BLaER1 (cell line): ENCODE results near the gene LRRC2.

Experiments used
- H3K27ac ChIP-seq: shearing (Covaris generic); formaldehyde crosslinking; 2 replicates; pipeline ENCODE4 v1.8.1; 2022
- H3K27me3 ChIP-seq: shearing (Covaris generic); formaldehyde crosslinking; 2 replicates; pipeline ENCODE4 v1.8.1; 2022
- H3K36me3 ChIP-seq: shearing (Covaris generic); formaldehyde crosslinking; 2 replicates; pipeline ENCODE4 v1.8.1; 2022
- H3K4me1 ChIP-seq: shearing (Covaris generic); formaldehyde crosslinking; 2 replicates; pipeline ENCODE4 v1.8.1; 2022
- H3K4me2 ChIP-seq: shearing (Covaris generic); formaldehyde crosslinking; 2 replicates; pipeline ENCODE4 v1.8.1; 2022
- H3K4me3 ChIP-seq: shearing (Covaris generic); formaldehyde crosslinking; 2 replicates; pipeline ENCODE4 v1.8.1; 2022
- H3K9ac ChIP-seq: shearing (Covaris generic); formaldehyde crosslinking; 2 replicates; pipeline ENCODE4 v1.8.1; 2022
- H3K9me3 ChIP-seq: shearing (Covaris generic); formaldehyde crosslinking; 2 replicates; pipeline ENCODE4 v1.8.1; 2022
- H4K20me1 ChIP-seq: shearing (Covaris generic); formaldehyde crosslinking; 2 replicates; pipeline ENCODE4 v1.8.1; 2022
- Cebpa-rat ChIP-seq: shearing (Covaris generic); IDR thresholded peaks from 2 replicates; pipeline ENCODE4 v1.8.1; 2022

The LRRC2 gene

GRCh38 chr3:46472736-46473135, 93.4 kb downstream of the LRRC2 start:
- Histone ChIP-seq H3K4me3 (no peak overlapping the region), H3K9me3 (peaks cover 4% of the 10 kb centered on the region; the same call in 1 of the 2 replicates), H3K9ac (no peak overlapping the region), H3K27ac (no peak overlapping the region), H3K4me2 (no peak overlapping the region), H3K4me1 (no peaks in the 10 kb centered on the region), H3K27me3 (no peaks in the 10 kb centered on the region), H3K36me3 (no peaks in the 10 kb centered on the region), H4K20me1 (no peaks in the 10 kb centered on the region)
- TF ChIP-seq Cebpa-rat = no peak

- H3K9ac ChIP-seq = no peak overlapping the region
- no peaks in the 10 kb centered on the region for H3K36me3 ChIP-seq
- H4K20me1 ChIP-seq = no peaks in the 10 kb centered on the region
- peaks cover 4% of the 10 kb centered on the region for H3K4me1 ChIP-seq
- H3K9me3 ChIP-seq = peaks cover 4% of the 10 kb centered on the region; the same call in 1 of the 2 replicates
- no peak overlapping the region for H3K4me3 ChIP-seq
- H3K27ac ChIP-seq = no peak overlapping the region
- no peak overlapping the region for H3K4me2 ChIP-seq
- TF ChIP-seq Cebpa-rat = no peak
- no peaks in the 10 kb centered on the region for H3K27me3 ChIP-seq
Measured at GRCh38 chr3:46471371-46471914, 94.7 kb downstream of the LRRC2 start.

GRCh38 chr3:46470831-46471230, 95.3 kb downstream of the LRRC2 start:
- Histone ChIP-seq H3K36me3 (no peaks in the 10 kb centered on the region), H3K27ac (no peak overlapping the region), H3K4me3 (no peak overlapping the region), H3K9me3 (peaks cover 4% of the 10 kb centered on the region; the same call in 1 of the 2 replicates), H3K9ac (no peak overlapping the region), H3K4me1 (peaks cover 10% of the 10 kb centered on the region), H3K27me3 (no peaks in the 10 kb centered on the region), H4K20me1 (no peaks in the 10 kb centered on the region), H3K4me2 (no peak overlapping the region)
- TF ChIP-seq Cebpa-rat = no peak

- H4K20me1 ChIP-seq = no peaks in the 10 kb centered on the region
Measured at GRCh38 chr3:46469680-46470357, 96.3 kb downstream of the LRRC2 start.

GRCh38 chr3:46468753-46469600, 97.1 kb downstream of the LRRC2 start:
- Histone ChIP-seq H3K27ac (no peak overlapping the region), H3K9me3 (no peaks in the 10 kb centered on the region), H3K4me2 (no peak overlapping the region), H3K27me3 (peaks cover 15% of the 10 kb centered on the region), H3K4me3 (no peak overlapping the region), H3K9ac (no peak overlapping the region), H3K36me3 (no peaks in the 10 kb centered on the region), H4K20me1 (no peaks in the 10 kb centered on the region), H3K4me1 (peaks cover 11% of the 10 kb centered on the region)
- TF ChIP-seq Cebpa-rat = no peak

More at GRCh38 chr3:46469680-46470357, 96.3 kb downstream of the LRRC2 start:
- TF ChIP-seq Cebpa-rat = no peak
- peaks cover 7% of the 10 kb centered on the region for H3K27me3 ChIP-seq
- peaks cover 4% of the 10 kb centered on the region; the same call in 1 of the 2 replicates for H3K9me3 ChIP-seq
- no peak overlapping the region for H3K27ac ChIP-seq
- H3K36me3 ChIP-seq = no peaks in the 10 kb centered on the region
- H3K4me3 ChIP-seq = no peak overlapping the region
- H3K9ac ChIP-seq = no peak overlapping the region
- H3K4me2 ChIP-seq = no peak overlapping the region
- peaks cover 10% of the 10 kb centered on the region for H3K4me1 ChIP-seq

- Histone ChIP-seq H4K20me1 (no peaks in the 10 kb centered on the region), H3K9me3 (no peaks in the 10 kb centered on the region), H3K4me2 (no peak overlapping the region), H3K4me3 (no peak overlapping the region), H3K36me3 (no peaks in the 10 kb centered on the region), H3K27me3 (peaks cover 28% of the 10 kb centered on the region), H3K4me1 (peaks cover 21% of the 10 kb centered on the region), H3K9ac (no peak overlapping the region), H3K27ac (no peak overlapping the region)
- TF ChIP-seq Cebpa-rat = no peak
Measured at GRCh38 chr3:46467562-46467961, 98.5 kb downstream of the LRRC2 start.

- Histone ChIP-seq H4K20me1 (no peaks in the 10 kb centered on the region), H3K9me3 (no peaks in the 10 kb centered on the region), H3K4me3 (no peak overlapping the region), H3K36me3 (no peaks in the 10 kb centered on the region), H3K27ac (no peak overlapping the region), H3K4me2 (no peak overlapping the region), H3K4me1 (peaks cover 21% of the 10 kb centered on the region), H3K9ac (no peak overlapping the region), H3K27me3 (peaks cover 28% of the 10 kb centered on the region)
- TF ChIP-seq Cebpa-rat = no peak
Measured at GRCh38 chr3:46466871-46467403, 99.2 kb downstream of the LRRC2 start.

DNA sequence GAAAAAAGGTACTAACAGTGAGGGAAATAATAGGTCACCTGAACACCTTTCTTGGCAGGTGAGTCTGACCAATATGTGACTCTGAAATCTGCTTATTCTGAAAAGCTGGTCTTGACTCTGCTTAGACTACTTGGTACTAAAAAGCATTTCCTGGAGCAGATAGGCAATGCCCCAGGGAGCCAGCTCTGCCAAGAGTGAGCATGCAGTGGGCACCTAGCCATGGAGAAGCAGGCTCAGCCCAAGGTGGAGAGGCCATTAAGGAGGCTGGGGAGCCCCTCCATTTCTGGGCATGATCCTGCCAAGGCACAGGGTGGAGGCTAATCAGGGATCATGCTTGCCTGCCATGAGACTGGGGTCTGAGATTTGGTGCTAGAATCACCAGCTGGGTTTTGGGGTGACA, 99.8 kb downstream of the LRRC2 start:
- Histone ChIP-seq H3K9ac (no peak overlapping the region), H4K20me1 (no peaks in the 10 kb centered on the region), H3K4me1 (peaks cover 21% of the 10 kb centered on the region), H3K4me3 (no peak overlapping the region), H3K27ac (no peak overlapping the region), H3K36me3 (no peaks in the 10 kb centered on the region), H3K4me2 (peak overlapping the region; percentile 27), H3K9me3 (no peaks in the 10 kb centered on the region), H3K27me3 (peaks cover 28% of the 10 kb centered on the region)
- no peak for TF ChIP-seq Cebpa-rat
